ENCODE results near the gene ERCC8.

DNA sequence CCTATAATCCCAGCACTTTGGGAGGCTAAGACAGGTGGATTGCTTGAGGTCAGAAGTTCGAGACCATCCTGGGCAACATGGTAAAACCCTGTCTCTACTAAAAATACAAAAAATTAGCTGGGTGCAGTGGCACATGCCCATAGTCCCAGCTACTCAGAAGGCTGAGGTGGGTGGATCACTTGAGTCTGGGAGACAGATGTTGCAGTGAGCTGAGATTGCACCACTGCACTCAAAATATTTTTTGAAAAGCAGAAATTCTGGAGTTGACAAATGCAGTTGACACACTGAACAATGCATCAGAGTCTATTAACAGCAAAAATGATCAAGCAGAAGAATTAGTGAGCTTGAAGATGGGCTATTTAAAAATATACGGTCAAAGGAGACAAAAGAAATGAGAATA is 35.6 kb upstream of the ERCC8 start:
- TF ChIP-seq CTCF (IDR thresholded peaks at IDR 0.05; ENCODE audit: borderline replicate concordance, extremely low read depth, low read length, poor library complexity, severe bottlenecking) (no peak), EZH2 (IDR thresholded peaks at IDR 0.05; ENCODE audit: borderline replicate concordance, low read depth, low read length, severe bottlenecking) (no peak)

Data from DND-41 (cell line).